WTC11 (cell line): ENCODE data around the gene CYP11A1.

Experiments used
- TCF7 ChIP-seq: sonication (generic); formaldehyde crosslinking; IDR thresholded peaks from 2 replicates; pipeline ENCODE4 v1.8.0; 2022; ENCODE audit warnings: mild to moderate bottlenecking, low read depth, missing genetic modification reagents, moderate library complexity
- TF ChIP-seq, protein P1 (sequence below): fragments of 200-600 bp; IDR thresholded peaks from 2 replicates; pipeline ENCODE4 v1.8.0; 2022; ENCODE audit warnings: antibody characterized with exemption
- TF ChIP-seq, protein P2 (sequence below): sonication (generic); formaldehyde crosslinking; IDR thresholded peaks from 2 replicates; pipeline ENCODE4 v1.8.1; 2023; ENCODE audit warnings: mild to moderate bottlenecking, missing genetic modification reagents, moderate library complexity

DNA sequence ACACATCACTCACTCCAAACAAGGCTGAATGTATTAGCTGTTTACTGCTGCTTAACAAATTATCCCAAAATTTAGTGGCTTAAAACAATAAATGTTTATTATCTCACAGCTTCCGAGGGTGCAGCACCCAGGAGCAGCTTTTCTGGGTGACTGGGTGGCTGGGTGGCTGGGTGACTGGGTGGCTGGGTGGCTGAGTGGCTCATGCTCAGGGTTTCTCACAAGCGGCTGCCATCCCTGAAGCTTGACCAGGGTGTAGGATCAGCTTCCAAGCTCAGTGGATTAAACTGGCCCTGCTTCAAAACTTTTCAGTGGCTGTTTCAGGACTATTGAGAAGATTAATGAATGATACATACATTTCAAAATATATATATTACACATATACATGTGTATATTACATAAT lies 2.3 kb upstream of the CYP11A1 start:
- TF ChIP-seq, protein P1, sequence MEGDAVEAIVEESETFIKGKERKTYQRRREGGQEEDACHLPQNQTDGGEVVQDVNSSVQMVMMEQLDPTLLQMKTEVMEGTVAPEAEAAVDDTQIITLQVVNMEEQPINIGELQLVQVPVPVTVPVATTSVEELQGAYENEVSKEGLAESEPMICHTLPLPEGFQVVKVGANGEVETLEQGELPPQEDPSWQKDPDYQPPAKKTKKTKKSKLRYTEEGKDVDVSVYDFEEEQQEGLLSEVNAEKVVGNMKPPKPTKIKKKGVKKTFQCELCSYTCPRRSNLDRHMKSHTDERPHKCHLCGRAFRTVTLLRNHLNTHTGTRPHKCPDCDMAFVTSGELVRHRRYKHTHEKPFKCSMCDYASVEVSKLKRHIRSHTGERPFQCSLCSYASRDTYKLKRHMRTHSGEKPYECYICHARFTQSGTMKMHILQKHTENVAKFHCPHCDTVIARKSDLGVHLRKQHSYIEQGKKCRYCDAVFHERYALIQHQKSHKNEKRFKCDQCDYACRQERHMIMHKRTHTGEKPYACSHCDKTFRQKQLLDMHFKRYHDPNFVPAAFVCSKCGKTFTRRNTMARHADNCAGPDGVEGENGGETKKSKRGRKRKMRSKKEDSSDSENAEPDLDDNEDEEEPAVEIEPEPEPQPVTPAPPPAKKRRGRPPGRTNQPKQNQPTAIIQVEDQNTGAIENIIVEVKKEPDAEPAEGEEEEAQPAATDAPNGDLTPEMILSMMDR = no peak
- TF ChIP-seq, protein P2, sequence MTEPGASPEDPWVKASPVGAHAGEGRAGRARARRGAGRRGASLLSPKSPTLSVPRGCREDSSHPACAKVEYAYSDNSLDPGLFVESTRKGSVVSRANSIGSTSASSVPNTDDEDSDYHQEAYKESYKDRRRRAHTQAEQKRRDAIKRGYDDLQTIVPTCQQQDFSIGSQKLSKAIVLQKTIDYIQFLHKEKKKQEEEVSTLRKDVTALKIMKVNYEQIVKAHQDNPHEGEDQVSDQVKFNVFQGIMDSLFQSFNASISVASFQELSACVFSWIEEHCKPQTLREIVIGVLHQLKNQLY (CRISPR knock-in tag) = no peak
- TF ChIP-seq TCF7 = no peak
